AG08396 (cell line): ENCODE results near the gene NPAS3.

Experiments
- DNase-seq: peaks from one replicate; pipeline ENCODE4 v3.0.0; 2012; ENCODE audit warnings: low spot score, mixed read lengths

Gene NPAS3

GRCh38 chr14:33717866-33718265 lies 779.2 kb downstream of the NPAS3 start:
- DNase-seq: no peak

- DNase-seq: no peak
These were observed 781.7 kb downstream of the NPAS3 start for GRCh38 chr14:33720284-33720787.

- DNase-seq: no peak
These were observed 788.0 kb downstream of the NPAS3 start for GRCh38 chr14:33726685-33727084.

GRCh38 chr14:33727606-33728005 lies 788.9 kb downstream of the NPAS3 start:
- DNase-seq: no peak

GRCh38 chr14:33728010-33728498 lies 789.4 kb downstream of the NPAS3 start:
- no peak for DNase-seq

- DNase-seq: no peak
These were observed 791.5 kb downstream of the NPAS3 start for GRCh38 chr14:33730156-33730555.

GRCh38 chr14:33732175-33732574 lies 793.5 kb downstream of the NPAS3 start:
- DNase-seq: no peak

- no peak for DNase-seq
These were observed 794.6 kb downstream of the NPAS3 start for GRCh38 chr14:33733310-33733709.

GRCh38 chr14:33733721-33734120 lies 795.0 kb downstream of the NPAS3 start:
- DNase-seq: no peak

- no peak for DNase-seq
These were observed 795.7 kb downstream of the NPAS3 start for GRCh38 chr14:33734387-33734786.

GRCh38 chr14:33736299-33736825 lies 797.7 kb downstream of the NPAS3 start:
- no peak for DNase-seq

- DNase-seq: no peak
These were observed 798.3 kb downstream of the NPAS3 start for GRCh38 chr14:33736979-33737378.

- no peak for DNase-seq
These were observed 798.8 kb downstream of the NPAS3 start for GRCh38 chr14:33737446-33737845.

- no peak for DNase-seq
These were observed 799.4 kb downstream of the NPAS3 start for GRCh38 chr14:33738029-33738428.

- no peak for DNase-seq
These were observed 799.8 kb downstream of the NPAS3 start for GRCh38 chr14:33738491-33738890.

GRCh38 chr14:33740531-33740930 lies 801.9 kb downstream of the NPAS3 start:
- DNase-seq: no peak

GRCh38 chr14:33742166-33742565 lies 803.5 kb downstream of the NPAS3 start:
- DNase-seq: no peak

- DNase-seq: no peak
These were observed 806.5 kb downstream of the NPAS3 start for GRCh38 chr14:33745163-33745562.

- DNase-seq: no peak
These were observed 809.1 kb downstream of the NPAS3 start for GRCh38 chr14:33747749-33748148.

- DNase-seq: no peak
These were observed 815.6 kb downstream of the NPAS3 start for GRCh38 chr14:33754261-33754660.

GRCh38 chr14:33755358-33755757 lies 816.7 kb downstream of the NPAS3 start:
- DNase-seq: no peak

- no peak for DNase-seq
These were observed 818.2 kb downstream of the NPAS3 start for GRCh38 chr14:33756833-33757232.

GRCh38 chr14:33758547-33758946 lies 819.9 kb downstream of the NPAS3 start:
- DNase-seq: no peak

GRCh38 chr14:33762161-33762851 lies 823.6 kb downstream of the NPAS3 start:
- DNase-seq: no peak
